Fibroblast of lung (primary cell): ENCODE measurements around the gene OCA2.

ENCODE experiments used
- EZH2 ChIP-seq: IDR thresholded peaks from 2 replicates; pipeline ENCODE4 v1.5.1; 2012; ENCODE audit warnings: low read length, control low read depth, mild to moderate bottlenecking; ENCODE audit errors: missing control alignments
- TF ChIP-seq, protein P1 (sequence below), 2 donors: IDR thresholded peaks in 1 of 2; conservative IDR thresholded peaks in 1 of 2; 1 replicate in 1 of 2; 2 replicates in 1 of 2; pipeline ENCODE4 v1.5.1; 2011 to 2012; ENCODE audit warnings: low read length in 2 of 2, control low read depth in 1 of 2, inconsistent platforms in 1 of 2, low read depth in 1 of 2, mild to moderate bottlenecking in 1 of 2

DNA sequence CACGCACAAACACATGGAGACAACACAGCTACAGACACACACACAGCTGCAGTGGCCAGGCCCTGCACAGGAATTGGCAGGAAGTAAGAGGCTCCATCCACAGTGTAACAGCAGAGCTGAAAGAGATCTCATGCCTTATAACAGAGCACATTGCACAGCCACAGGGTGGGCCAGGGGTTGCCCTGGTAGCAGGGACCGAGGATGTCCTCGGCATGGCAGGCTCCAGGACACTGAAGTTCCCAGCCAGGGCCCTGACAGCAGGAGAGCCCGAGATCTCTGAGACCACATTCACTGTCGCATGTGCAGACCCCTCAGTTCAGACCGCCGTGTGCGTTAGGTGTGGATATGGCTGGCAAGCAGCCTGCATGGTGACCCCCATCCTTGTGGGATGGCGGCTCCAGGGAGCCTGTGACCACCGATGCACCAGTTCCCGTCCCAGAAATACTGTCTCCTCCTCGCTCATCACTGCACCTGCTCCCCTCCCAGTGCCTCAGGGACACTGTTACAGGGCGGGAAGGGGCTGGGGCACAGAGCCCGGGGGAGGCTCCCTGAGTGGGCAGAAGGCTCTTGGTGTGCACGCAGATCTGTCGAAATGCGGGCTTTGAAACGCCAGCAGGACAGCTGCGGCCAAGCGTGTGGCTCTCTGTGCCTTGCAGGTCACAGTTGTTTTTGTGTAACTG is 1.5 kb upstream of the OCA2 start:
- TF ChIP-seq, protein P1, sequence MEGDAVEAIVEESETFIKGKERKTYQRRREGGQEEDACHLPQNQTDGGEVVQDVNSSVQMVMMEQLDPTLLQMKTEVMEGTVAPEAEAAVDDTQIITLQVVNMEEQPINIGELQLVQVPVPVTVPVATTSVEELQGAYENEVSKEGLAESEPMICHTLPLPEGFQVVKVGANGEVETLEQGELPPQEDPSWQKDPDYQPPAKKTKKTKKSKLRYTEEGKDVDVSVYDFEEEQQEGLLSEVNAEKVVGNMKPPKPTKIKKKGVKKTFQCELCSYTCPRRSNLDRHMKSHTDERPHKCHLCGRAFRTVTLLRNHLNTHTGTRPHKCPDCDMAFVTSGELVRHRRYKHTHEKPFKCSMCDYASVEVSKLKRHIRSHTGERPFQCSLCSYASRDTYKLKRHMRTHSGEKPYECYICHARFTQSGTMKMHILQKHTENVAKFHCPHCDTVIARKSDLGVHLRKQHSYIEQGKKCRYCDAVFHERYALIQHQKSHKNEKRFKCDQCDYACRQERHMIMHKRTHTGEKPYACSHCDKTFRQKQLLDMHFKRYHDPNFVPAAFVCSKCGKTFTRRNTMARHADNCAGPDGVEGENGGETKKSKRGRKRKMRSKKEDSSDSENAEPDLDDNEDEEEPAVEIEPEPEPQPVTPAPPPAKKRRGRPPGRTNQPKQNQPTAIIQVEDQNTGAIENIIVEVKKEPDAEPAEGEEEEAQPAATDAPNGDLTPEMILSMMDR (conservative IDR thresholded peaks at IDR 0.05 in 1 of 2, IDR thresholded peaks at IDR 0.05 in 1 of 2; ENCODE audit: low read depth in 1 of 2, low read length in 2 of 2): no peak
- no peak for TF ChIP-seq EZH2
